Measurements from ENCODE around the gene CSH1.

DNA sequence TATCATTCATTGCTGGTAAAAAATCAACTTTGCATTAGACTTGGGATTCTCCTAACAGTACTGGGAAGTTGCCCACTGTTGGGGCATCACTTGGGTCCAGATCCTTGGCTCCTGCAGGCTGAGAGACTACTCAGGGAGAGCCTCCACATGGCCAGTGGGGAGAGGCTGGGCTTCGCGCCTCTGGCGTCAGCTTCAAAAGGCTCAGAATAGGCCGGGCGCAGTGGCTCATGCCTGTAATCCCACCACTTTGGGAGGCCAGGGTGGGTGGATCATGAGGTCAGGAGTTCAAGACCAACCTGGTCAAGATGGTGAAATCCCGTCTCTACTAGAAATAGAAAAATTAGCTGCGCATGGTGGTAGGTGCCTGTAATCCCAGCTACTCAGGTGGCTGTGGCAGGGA, 18.1 kb upstream of the CSH1 start:
- TF ChIP-seq ZNF596 (tag by site-specific recombination; IDR thresholded peaks at IDR 0.05) (no peak), ZNF274 (IDR thresholded peaks at IDR 0.05; ENCODE audit: low read length) (no peak), ZNF274 (tag by site-specific recombination; IDR thresholded peaks at IDR 0.05; ENCODE audit: borderline replicate concordance) (no peak), ZNF792 (tag by site-specific recombination; IDR thresholded peaks at IDR 0.05) (no peak), ZNF664 (tag by site-specific recombination; IDR thresholded peaks at IDR 0.05) (no peak)

All from HEK293 (cell line).